Calu3 (cell line): Measurements from ENCODE around the gene CD200. TPM values are rescaled to one million over a fixed set of nuclear protein-coding genes. Genes with fewer than 3 reads are reported as not detected.

Experiments used
- Bru-seq: library from RNA; stranded (reverse); fragments of 400-500 nt; gene quantifications from one replicate; lab custom pipeline; 2021; lab: Mats Ljungman, UMichigan
- BruChase-seq, 2 experiments: library from RNA; stranded (reverse); fragments of 400-500 nt; gene quantifications; one replicate each; lab custom pipeline; 2021; lab: Mats Ljungman, UMichigan
- BruUV-seq: library from RNA; stranded (reverse); fragments of 400-500 nt; replicated peaks from 2 replicates; lab custom pipeline; 2021; lab: Mats Ljungman, UMichigan
- CTCF ChIA-PET: fragments of 300-600 bp; sonication (Branson Sonifier 250); formaldehyde crosslinking; loops from one replicate; lab custom pipeline; 2022; ENCODE audit warnings: antibody characterized with exemption; lab: Charles Lee
- DNase-seq: peaks from one replicate; pipeline ENCODE4 v3.0.0; 2022
- H3K27ac Mint-ChIP-seq: one replicate; pipeline ENCODE4 v1.8.0; 2022; ENCODE audit warnings: mixed read lengths; ENCODE audit not compliant: unreplicated experiment
- H3K27me3 Mint-ChIP-seq: one replicate; pipeline ENCODE4 v1.8.0; 2022; ENCODE audit warnings: mixed read lengths; ENCODE audit not compliant: unreplicated experiment
- H3K36me3 Mint-ChIP-seq: one replicate; pipeline ENCODE4 v1.8.0; 2022; ENCODE audit warnings: mild to moderate bottlenecking, moderate library complexity, mixed read lengths; ENCODE audit not compliant: insufficient read depth, unreplicated experiment
- H3K4me1 Mint-ChIP-seq: one replicate; pipeline ENCODE4 v1.8.0; 2022; ENCODE audit warnings: mild to moderate bottlenecking, low read depth, mixed read lengths; ENCODE audit not compliant: unreplicated experiment
- H3K4me3 Mint-ChIP-seq: one replicate; pipeline ENCODE4 v1.8.0; 2022; ENCODE audit warnings: mild to moderate bottlenecking, low read depth, moderate library complexity, mixed read lengths; ENCODE audit not compliant: unreplicated experiment
- H3K9me3 Mint-ChIP-seq: one replicate; pipeline ENCODE4 v1.8.0; 2022; ENCODE audit warnings: low read depth, mixed read lengths; ENCODE audit not compliant: unreplicated experiment
- CTCF ChIP-seq: fragments of 200-600 bp; IDR thresholded peaks from one replicate; pipeline ENCODE4 v1.8.0; 2022; ENCODE audit warnings: antibody characterized with exemption; ENCODE audit not compliant: unreplicated experiment
- intact Hi-C: fragments of 100-400 bp; cut with micrococcal nuclease; formaldehyde crosslinking; loops from one replicate; pipeline ENCODE4 v1.10.0; 2022; ENCODE audit not compliant: unreplicated experiment
- long read RNA-seq: library from polyadenylated mRNA; stranded (forward); transcript quantifications from one replicate; pipeline ENCODE4 v2.0.0, GENCODE V29; 2022
- total RNA-seq: library from RNA; stranded (reverse); gene quantifications from 2 replicates; pipeline ENCODE4 v1.2.3, GENCODE V29; 2022

The CD200 gene, protein sequence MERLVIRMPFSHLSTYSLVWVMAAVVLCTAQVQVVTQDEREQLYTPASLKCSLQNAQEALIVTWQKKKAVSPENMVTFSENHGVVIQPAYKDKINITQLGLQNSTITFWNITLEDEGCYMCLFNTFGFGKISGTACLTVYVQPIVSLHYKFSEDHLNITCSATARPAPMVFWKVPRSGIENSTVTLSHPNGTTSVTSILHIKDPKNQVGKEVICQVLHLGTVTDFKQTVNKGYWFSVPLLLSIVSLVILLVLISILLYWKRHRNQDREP
- total RNA-seq: not detected in 2 replicates
- percentile 14 among the genes with signal in this experiment for Bru-seq, nascent RNA
- BruChase-seq, experiment 1, labeled RNA remaining after a 6-hour chase: percentile 12 among the genes with signal in this experiment
- percentile 15 among the genes with signal in this experiment for BruChase-seq, experiment 2, labeled RNA remaining after a 2-hour chase
- long read RNA-seq: 0 reads

- H3K27ac Mint-ChIP-seq: no peak within 1 kb of the TSS
- H3K4me1 Mint-ChIP-seq: no peaks in the 10 kb centered on the region
- H3K27me3 Mint-ChIP-seq: peaks cover 14% of the 10 kb centered on the region
- H3K36me3 Mint-ChIP-seq: no peaks in the 10 kb centered on the region
- peak within 1 kb of the TSS; percentile 63 for H3K4me3 Mint-ChIP-seq
- intact Hi-C loops: no loop called here
- TF ChIP-seq CTCF: no peak
- peak; percentile 24 for DNase-seq
- no TSS peak for BruUV-seq
- no peaks in the 10 kb centered on the region for H3K9me3 Mint-ChIP-seq
- CTCF ChIA-PET: no interaction called here
Measured at GRCh38 chr3:112333002-112333380, at the start of gene CD200. Gene CD200, plus strand, starts transcription at chr3:112333156. Its CDS starts 57 bp downstream, at chr3:112333213.

- Mint-ChIP-seq H3K36me3 (peaks cover 5% of the 10 kb centered on the region), H3K27ac (no peak overlapping the region), H3K27me3 (no peaks in the 10 kb centered on the region), H3K9me3 (no peaks in the 10 kb centered on the region), H3K4me3 (no peak overlapping the region), H3K4me1 (peaks cover 9% of the 10 kb centered on the region)
- intact Hi-C loops: no loop called here
- CTCF ChIA-PET: no interaction called here
- no peak for DNase-seq
- no peak for TF ChIP-seq CTCF
- no TSS peak for BruUV-seq
Measured at GRCh38 chr3:112289011-112289410, 43.9 kb upstream of the CD200 start.

GRCh38 chr3:112293368-112294321 lies 39.3 kb upstream of the CD200 start, which contains the start of gene SLC9C1:
Gene SLC9C1, minus strand, starts transcription at chr3:112294216. Its CDS starts 7,425 bp downstream, at chr3:112286791.
- intact Hi-C loops: loop anchor here (1.0 kb wide), 2 partner anchors 181 to 226 kb away; no protein-coding TSS in a partner anchor
- Mint-ChIP-seq H3K27me3 (no peaks in the 10 kb centered on the region), H3K36me3 (peaks cover 6% of the 10 kb centered on the region), H3K4me1 (peaks cover 15% of the 10 kb centered on the region), H3K4me3 (peak within 1 kb of the TSS; percentile 71), H3K27ac (peak within 1 kb of the TSS; percentile 72), H3K9me3 (no peaks in the 10 kb centered on the region)
- CTCF ChIA-PET: interaction anchor here (0.8 to 1.8 kb wide), 16 partner anchors 10 to 350 kb away, joined by 3 to 11 read pairs (median 4); no protein-coding TSS in a partner anchor
- TSS peak; percentile 29 for BruUV-seq
- TF ChIP-seq CTCF: no peak
- DNase-seq: peak; percentile 63

GRCh38 chr3:112297714-112298113 lies 35.2 kb upstream of the CD200 start:
- CTCF ChIA-PET: no interaction called here
- Mint-ChIP-seq H3K9me3 (no peaks in the 10 kb centered on the region), H3K27ac (no peak overlapping the region), H3K27me3 (no peaks in the 10 kb centered on the region), H3K36me3 (peaks cover 6% of the 10 kb centered on the region), H3K4me3 (no peak overlapping the region), H3K4me1 (peaks cover 15% of the 10 kb centered on the region)
- BruUV-seq: no TSS peak
- intact Hi-C loops: no loop called here
- DNase-seq: no peak
- TF ChIP-seq CTCF: no peak
